ENCODE data around the gene PTPN20.

DNA sequence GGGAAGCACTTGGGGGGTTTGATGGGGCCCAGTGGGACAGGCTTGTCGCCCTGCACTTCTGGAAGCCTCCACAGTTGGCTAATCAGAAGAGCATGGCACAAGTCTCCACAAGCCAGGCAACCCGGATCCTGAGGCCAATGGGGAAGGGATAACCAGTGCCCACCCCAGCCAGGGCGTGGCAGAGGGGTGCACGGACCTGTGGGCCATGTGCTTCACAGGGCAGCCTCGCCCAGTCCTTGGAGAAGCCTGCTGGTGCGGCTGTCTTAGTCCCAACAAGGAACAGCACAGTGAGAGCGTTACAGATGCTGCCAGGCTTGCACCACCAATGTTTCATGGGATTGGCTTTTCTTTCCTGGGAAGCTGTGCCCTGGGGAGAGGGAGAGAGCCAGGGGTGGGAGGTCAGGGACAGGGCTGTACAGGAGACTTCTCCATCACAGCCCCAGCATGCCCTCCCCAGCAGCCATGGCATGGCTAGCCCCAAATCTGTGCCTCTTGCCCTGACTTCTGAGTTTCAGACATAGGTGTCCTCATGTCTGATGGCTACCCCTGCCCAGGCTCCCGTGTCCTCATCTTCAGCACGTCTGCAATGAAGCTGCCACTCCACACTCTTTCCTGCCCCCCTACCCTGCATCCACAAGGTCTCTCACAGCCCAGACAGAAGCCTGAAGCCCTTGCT, 116.0 kb downstream of the PTPN20 start:
- TF ChIP-seq, protein P1, sequence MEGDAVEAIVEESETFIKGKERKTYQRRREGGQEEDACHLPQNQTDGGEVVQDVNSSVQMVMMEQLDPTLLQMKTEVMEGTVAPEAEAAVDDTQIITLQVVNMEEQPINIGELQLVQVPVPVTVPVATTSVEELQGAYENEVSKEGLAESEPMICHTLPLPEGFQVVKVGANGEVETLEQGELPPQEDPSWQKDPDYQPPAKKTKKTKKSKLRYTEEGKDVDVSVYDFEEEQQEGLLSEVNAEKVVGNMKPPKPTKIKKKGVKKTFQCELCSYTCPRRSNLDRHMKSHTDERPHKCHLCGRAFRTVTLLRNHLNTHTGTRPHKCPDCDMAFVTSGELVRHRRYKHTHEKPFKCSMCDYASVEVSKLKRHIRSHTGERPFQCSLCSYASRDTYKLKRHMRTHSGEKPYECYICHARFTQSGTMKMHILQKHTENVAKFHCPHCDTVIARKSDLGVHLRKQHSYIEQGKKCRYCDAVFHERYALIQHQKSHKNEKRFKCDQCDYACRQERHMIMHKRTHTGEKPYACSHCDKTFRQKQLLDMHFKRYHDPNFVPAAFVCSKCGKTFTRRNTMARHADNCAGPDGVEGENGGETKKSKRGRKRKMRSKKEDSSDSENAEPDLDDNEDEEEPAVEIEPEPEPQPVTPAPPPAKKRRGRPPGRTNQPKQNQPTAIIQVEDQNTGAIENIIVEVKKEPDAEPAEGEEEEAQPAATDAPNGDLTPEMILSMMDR (IDR thresholded peaks at IDR 0.05): no peak
- TF ChIP-seq POLR2A (IDR thresholded peaks at IDR 0.05): no peak
